ENCODE results near the gene GJB3.
"Not testable (repeated sequence)": the region's sequence is repeated elsewhere in the genome, so short reads cannot be mapped to it uniquely, and the experiment has no call there.

The GJB3 gene

GRCh38 chr1:34786521-34787325, 5.7 kb downstream of the GJB3 start:
- DNase-seq (ENCODE audit: low read depth): peak; percentile 57

- no peak for DNase-seq (ENCODE audit: low read depth)
These were observed 6.7 kb downstream of the GJB3 start for GRCh38 chr1:34787461-34788420.

DNA sequence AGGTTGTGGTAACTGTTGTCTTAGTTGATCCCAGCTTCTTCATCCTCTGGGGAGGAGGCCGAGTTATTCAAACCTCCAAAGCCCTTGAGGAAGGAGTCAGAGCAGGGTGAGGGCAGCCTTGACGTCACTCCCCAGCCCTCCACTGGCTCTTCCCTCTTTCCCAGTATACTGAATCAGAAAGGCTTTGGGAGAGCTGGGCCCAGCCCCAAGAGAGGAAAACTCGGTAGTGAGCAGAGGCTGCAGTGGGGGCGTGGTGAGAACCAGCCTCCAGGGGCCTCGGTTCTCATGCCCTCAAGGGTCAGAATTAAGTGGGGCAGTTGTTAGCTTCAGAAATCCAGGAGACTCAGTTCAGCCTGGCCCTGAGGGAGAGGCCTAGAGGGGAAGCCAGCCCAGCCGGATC, 10.0 kb downstream of the GJB3 start:
- DNase-seq (ENCODE audit: low read depth): no peak

GRCh38 chr1:34792424-34792823, 11.4 kb downstream of the GJB3 start:
- no peak for DNase-seq (ENCODE audit: low read depth)

- no peak for DNase-seq (ENCODE audit: low read depth)
These were observed 12.1 kb downstream of the GJB3 start, which contains the start of gene GJA4 for GRCh38 chr1:34792868-34793727. Gene GJA4 (plus strand): TSS chr1:34792999. CDS start chr1:34794214, 1,215 bp downstream.

DNA sequence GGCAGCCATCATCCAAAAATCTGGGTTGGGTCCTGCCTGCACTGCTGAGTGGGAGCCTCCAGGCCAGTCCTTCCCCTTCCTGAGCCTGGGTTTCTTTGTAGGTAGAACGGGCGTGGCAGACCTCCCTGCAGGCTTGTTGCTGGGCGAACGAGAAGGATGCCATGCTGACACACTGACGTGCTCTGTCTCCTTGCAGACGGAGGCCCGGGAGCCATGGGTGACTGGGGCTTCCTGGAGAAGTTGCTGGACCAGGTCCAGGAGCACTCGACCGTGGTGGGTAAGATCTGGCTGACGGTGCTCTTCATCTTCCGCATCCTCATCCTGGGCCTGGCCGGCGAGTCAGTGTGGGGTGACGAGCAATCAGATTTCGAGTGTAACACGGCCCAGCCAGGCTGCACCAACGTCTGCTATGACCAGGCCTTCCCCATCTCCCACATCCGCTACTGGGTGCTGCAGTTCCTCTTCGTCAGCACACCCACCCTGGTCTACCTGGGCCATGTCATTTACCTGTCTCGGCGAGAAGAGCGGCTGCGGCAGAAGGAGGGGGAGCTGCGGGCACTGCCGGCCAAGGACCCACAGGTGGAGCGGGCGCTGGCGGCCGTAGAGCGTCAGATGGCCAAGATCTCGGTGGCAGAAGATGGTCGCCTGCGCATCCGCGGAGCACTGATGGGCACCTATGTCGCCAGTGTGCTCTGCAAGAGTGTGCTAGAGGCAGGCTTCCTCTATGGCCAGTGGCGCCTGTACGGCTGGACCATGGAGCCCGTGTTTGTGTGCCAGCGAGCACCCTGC, 13.2 kb downstream of the GJB3 start:
- DNase-seq (ENCODE audit: low read depth): no peak

DNA sequence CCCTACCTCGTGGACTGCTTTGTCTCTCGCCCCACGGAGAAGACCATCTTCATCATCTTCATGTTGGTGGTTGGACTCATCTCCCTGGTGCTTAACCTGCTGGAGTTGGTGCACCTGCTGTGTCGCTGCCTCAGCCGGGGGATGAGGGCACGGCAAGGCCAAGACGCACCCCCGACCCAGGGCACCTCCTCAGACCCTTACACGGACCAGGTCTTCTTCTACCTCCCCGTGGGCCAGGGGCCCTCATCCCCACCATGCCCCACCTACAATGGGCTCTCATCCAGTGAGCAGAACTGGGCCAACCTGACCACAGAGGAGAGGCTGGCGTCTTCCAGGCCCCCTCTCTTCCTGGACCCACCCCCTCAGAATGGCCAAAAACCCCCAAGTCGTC, 13.8 kb downstream of the GJB3 start:
- no peak for DNase-seq (ENCODE audit: low read depth)

- DNase-seq (ENCODE audit: low read depth): no peak
These were observed 14.9 kb downstream of the GJB3 start for GRCh38 chr1:34795916-34796315.

- DNase-seq (ENCODE audit: low read depth): no peak
These were observed 16.0 kb downstream of the GJB3 start for GRCh38 chr1:34796990-34797389.

DNA sequence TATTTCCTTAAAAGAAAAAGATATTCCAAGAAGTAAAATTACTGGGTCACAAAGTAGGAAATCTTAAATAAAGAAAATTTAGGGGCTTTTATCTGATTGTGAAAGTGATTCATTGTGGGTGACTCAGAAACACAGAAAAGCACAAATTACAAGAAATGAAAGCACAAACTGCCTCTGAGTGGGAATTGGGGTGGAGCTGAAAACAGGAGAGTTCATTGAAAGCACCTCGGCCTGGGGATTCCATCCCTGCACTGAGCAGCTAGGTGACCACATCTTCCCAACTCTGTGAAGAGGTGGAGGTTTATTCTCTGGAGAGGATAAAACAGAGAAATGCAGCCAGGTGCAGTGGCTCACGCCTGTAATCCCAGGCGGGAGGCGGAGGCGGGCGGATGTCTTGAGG, 19.2 kb downstream of the GJB3 start:
- no peak for DNase-seq (ENCODE audit: low read depth)

DNA sequence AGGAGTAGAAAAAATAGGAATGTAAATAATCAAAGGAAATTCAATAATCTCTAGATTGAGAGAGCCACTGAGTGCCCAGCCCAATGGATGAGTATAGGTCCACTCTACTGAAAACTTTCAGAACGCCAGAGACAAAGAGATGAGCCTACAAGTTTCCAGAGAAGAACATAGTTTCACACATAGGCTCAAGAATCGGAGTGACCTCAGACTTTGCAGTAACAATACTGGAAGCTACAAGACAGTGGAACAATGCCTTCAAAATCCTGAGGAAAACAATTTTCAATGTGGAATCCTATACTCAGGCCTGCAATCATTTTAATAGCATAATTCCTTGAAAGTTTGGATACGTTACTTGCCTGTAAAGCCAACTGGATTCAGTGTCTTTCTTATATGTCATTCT, 22.8 kb downstream of the GJB3 start:
- no peak for DNase-seq (ENCODE audit: low read depth)

DNA sequence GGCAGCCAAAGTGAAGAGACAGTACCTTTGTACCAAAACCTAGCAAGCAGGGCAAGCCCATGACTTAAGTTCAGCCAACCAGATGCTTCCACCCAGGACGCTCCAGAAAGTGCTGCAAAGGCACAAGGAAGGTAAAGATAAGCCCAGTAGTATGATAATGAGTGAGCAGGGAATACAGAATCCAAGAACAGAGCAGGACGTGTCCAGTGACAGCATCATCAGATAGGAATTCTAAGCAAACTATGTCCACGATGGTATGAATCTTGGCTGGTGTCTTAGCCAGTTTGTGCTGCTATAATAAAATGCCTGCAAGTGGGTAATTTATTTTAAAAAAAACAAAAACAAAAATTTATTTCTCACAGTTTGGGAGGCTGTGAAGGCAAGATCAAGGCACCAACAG, 25.4 kb downstream of the GJB3 start:
- no peak for DNase-seq (ENCODE audit: low read depth)

DNA sequence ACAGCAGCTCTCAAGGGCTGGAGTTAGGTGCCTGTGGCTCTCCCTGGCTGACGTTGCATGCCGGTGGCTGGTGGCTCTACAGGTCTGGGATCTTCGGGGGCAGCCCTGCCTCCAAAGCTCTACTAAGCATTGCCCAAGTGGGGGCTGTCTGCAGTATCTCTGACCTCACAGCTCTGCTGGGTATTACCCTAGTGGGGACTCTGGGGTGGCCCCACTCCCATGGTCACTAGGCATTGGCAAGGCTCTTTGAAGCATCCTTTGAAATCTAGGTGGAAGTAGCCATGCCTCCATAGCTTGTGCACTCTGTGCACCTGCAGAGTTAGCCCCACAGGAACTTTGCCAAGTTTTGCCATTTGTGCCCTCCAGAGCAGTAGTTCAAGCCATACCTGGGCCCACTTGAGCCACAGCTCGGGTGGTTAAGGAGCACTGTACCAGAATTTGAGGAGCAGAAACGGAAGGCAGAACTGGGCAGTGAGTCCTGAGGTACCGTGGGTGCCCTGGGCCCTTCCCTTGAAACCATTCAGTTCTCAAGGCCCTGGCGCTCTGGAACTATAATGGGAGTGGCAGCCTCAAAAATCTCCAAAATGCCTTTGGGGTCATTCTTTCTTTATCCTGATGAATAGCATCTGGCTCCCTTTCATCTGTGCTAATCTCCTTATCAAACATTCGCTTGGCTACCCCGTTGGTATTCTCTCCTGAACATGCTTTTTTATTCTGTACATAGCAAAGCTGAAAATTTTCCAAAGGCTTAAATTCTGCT, 27.2 kb downstream of the GJB3 start:
- no peak for DNase-seq (ENCODE audit: low read depth)

GRCh38 chr1:34810781-34811180, 29.8 kb downstream of the GJB3 start:
- not testable (repeated sequence) for DNase-seq (ENCODE audit: low read depth)

- no peak for DNase-seq (ENCODE audit: low read depth)
These were observed 35.3 kb downstream of the GJB3 start for GRCh38 chr1:34816332-34816731.

- no peak for DNase-seq (ENCODE audit: low read depth)
These were observed 35.8 kb downstream of the GJB3 start for GRCh38 chr1:34816778-34817177.

GRCh38 chr1:34818862-34819261, 37.8 kb downstream of the GJB3 start:
- not testable (repeated sequence) for DNase-seq (ENCODE audit: low read depth)

DNA sequence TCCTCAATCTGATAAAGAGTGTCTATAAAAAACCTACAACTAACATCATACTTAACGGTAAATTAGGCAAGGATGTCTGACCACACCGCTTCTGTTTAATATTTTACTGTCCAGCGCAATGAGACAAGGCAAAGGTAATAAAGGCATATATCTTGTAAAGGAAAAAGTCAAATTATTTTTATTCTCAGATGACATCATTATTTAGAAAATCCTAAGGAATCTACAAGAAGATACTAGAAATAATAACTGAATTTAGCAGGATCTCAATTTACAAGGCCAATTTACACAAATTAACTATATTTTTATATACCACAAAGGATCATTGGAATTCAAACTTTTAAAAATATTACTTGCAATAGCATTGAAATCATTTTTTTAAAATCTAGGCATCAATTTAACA, 41.2 kb downstream of the GJB3 start:
- no peak for DNase-seq (ENCODE audit: low read depth)

- no peak for DNase-seq (ENCODE audit: low read depth)
These were observed 43.9 kb downstream of the GJB3 start for GRCh38 chr1:34824817-34825454.
